ENCODE measurements around the gene CSNK2A2. TPM values are rescaled to one million over a fixed set of nuclear protein-coding genes. Genes with fewer than 3 reads are reported as not detected.
A peak's percentile ranks its signal among the peaks of the same experiment; 100 is the strongest.

CSNK2A2 gene
- total RNA-seq, 4 donors from 2014 or later = 28.7 to 53.5 (median 40.0) TPM

- Histone ChIP-seq H3K36me3 (no peaks in the 10 kb centered on the region), H3K4me3 (peak overlapping the region in 1 of 4 donors; percentile 30), H3K9me3 (no peaks in the 10 kb centered on the region), H3K27me3 (peaks cover 4% of the 10 kb centered on the region), H3K4me1 (peaks cover 0 to 9% (median 0%) of the 10 kb centered on the region in 4 donors), H3K27ac (no peak overlapping the region)
- TF ChIP-seq EP300 (IDR thresholded peaks at IDR 0.05; ENCODE audit: low read depth) (no peak), POLR2A (IDR thresholded peaks at IDR 0.05) (no peak), CTCF (IDR thresholded peaks at IDR 0.05) (no peak), POLR2AphosphoS5 (IDR thresholded peaks at IDR 0.05) (no peak)
- in situ Hi-C loops (cut with MboI; ENCODE audit: low pct_ligation_motif_present in 1 of 4, low pct_unique_long_range_greater_than_20kb in 1 of 4, low sequenced_read_pairs in 3 of 4) = no loop called here
- WGBS, 2 donors (ENCODE audit: low coverage in 1 of 2) = 35 to 50% methylated on average over 1 to 3 of the region's 3 CpGs
- intact Hi-C loops (cut with DNase I; ENCODE audit: low total_unique reads) = no loop called here
- no peak for DNase-seq
These were observed 37.8 kb upstream of the CSNK2A2 start for GRCh38 chr16:58235663-58236062.

GRCh38 chr16:58234831-58235595, 37.1 kb upstream of the CSNK2A2 start:
- Histone ChIP-seq H3K4me3 (no peak overlapping the region), H3K4me1 (peaks cover 0 to 9% (median 0%) of the 10 kb centered on the region in 4 donors), H3K9me3 (no peaks in the 10 kb centered on the region), H3K27ac (no peak overlapping the region), H3K36me3 (no peaks in the 10 kb centered on the region), H3K27me3 (peaks cover 4% of the 10 kb centered on the region)
- no peak for DNase-seq
- in situ Hi-C loops (cut with MboI; ENCODE audit: low pct_ligation_motif_present in 1 of 4, low pct_unique_long_range_greater_than_20kb in 1 of 4, low sequenced_read_pairs in 3 of 4) (no loop called here), intact Hi-C loops (cut with DNase I; ENCODE audit: low total_unique reads) (no loop called here)
- TF ChIP-seq CTCF (IDR thresholded peaks at IDR 0.05) (no peak), EP300 (IDR thresholded peaks at IDR 0.05; ENCODE audit: low read depth) (no peak), POLR2AphosphoS5 (IDR thresholded peaks at IDR 0.05) (no peak), POLR2A (IDR thresholded peaks at IDR 0.05) (no peak)
- 70 to 77% methylated on average over 3 to 10 of the region's 10 CpGs for WGBS, 2 donors (ENCODE audit: low coverage in 1 of 2)

- intact Hi-C loops (cut with DNase I; ENCODE audit: low total_unique reads) (no loop called here), in situ Hi-C loops (cut with MboI; ENCODE audit: low pct_ligation_motif_present in 1 of 4, low pct_unique_long_range_greater_than_20kb in 1 of 4, low sequenced_read_pairs in 3 of 4) (no loop called here)
- no peak for DNase-seq
- WGBS, 2 donors (ENCODE audit: low coverage in 1 of 2) = 80% methylated on average over 5 of the region's 8 CpGs; no CpG with 5 or more reads in 1 of the 2 donors
- no peaks in the 10 kb centered on the region for H3K27me3 ChIP-seq
- H3K36me3 ChIP-seq = no peaks in the 10 kb centered on the region
- H3K4me3 ChIP-seq = no peak overlapping the region
- H3K27ac ChIP-seq = no peak overlapping the region
- TF ChIP-seq POLR2AphosphoS5 (IDR thresholded peaks at IDR 0.05) (no peak), EP300 (IDR thresholded peaks at IDR 0.05; ENCODE audit: low read depth) (no peak), POLR2A (IDR thresholded peaks at IDR 0.05) (no peak), CTCF (IDR thresholded peaks at IDR 0.05) (no peak)
- H3K4me1 ChIP-seq = no peaks in the 10 kb centered on the region
- H3K9me3 ChIP-seq = no peaks in the 10 kb centered on the region
These were observed 32.4 kb upstream of the CSNK2A2 start for GRCh38 chr16:58230259-58230658.

GRCh38 chr16:58226790-58227189, 28.9 kb upstream of the CSNK2A2 start:
- H3K27me3 ChIP-seq = no peaks in the 10 kb centered on the region
- H3K36me3 ChIP-seq = no peaks in the 10 kb centered on the region
- in situ Hi-C loops (cut with MboI; ENCODE audit: low pct_ligation_motif_present in 1 of 4, low pct_unique_long_range_greater_than_20kb in 1 of 4, low sequenced_read_pairs in 3 of 4) = no loop called here
- DNase-seq = no peak
- H3K9me3 ChIP-seq = no peaks in the 10 kb centered on the region
- no peaks in the 10 kb centered on the region for H3K4me1 ChIP-seq
- no peak for TF ChIP-seq POLR2A (IDR thresholded peaks at IDR 0.05)
- TF ChIP-seq CTCF (IDR thresholded peaks at IDR 0.05) = no peak
- TF ChIP-seq EP300 (IDR thresholded peaks at IDR 0.05; ENCODE audit: low read depth) = no peak
- no peak for TF ChIP-seq POLR2AphosphoS5 (IDR thresholded peaks at IDR 0.05)
- intact Hi-C loops (cut with DNase I; ENCODE audit: low total_unique reads) = no loop called here
- WGBS, 2 donors (ENCODE audit: low coverage in 1 of 2) = 98% methylated on average over 3 of the region's 3 CpGs; no CpG with 5 or more reads in 1 of the 2 donors
- H3K4me3 ChIP-seq = no peak overlapping the region
- H3K27ac ChIP-seq = no peak overlapping the region
